HepG2 (cell line): ENCODE data around the gene NES. TPM values are rescaled to one million over a fixed set of nuclear protein-coding genes. Genes with fewer than 3 reads are reported as not detected.

ENCODE experiments used
- ATAC-seq: fragments of 200-7000 bp; cut with Tn5 transposase; 3 replicates; pipeline ENCODE4 v1.9.1; 2020; ENCODE audit warnings: mild to moderate bottlenecking, moderate library complexity
- BruUV-seq: library from RNA; stranded (reverse); fragments of 400-500 nt; replicated peaks from 2 replicates; lab custom pipeline; 2021; lab: Mats Ljungman, UMichigan
- CTCF ChIA-PET: fragments of 300-600 bp; formaldehyde crosslinking; extraction: SDS; loops from one replicate; lab custom pipeline; 2021; ENCODE audit warnings: low total read pairs, inconsistent platforms, low intra/inter-chr PET ratio; lab: Yijun Ruan, JAX
- POLR2A ChIA-PET: fragments of 350-600 bp; sonication (Branson Sonifier 250); formaldehyde crosslinking; loops from one replicate; lab custom pipeline; 2020; ENCODE audit warnings: antibody characterized with exemption, inconsistent platforms; lab: Yijun Ruan, JAX
- DNase-seq: peaks from one replicate; pipeline ENCODE4 v3.0.0-alpha.2; 2015; ENCODE audit warnings: low spot score
- FAIRE-seq: peaks from 3 replicates; lab custom pipeline; 2011; peaks lifted over from hg19 to GRCh38; lab: Jason Lieb, UNC
- H2AFZ ChIP-seq: one replicate; pipeline ENCODE4 v1.6.1; 2011; ENCODE audit warnings: low read length, inconsistent platforms
- H3K27ac ChIP-seq: fragments of 300-600 bp; 3 replicates; pipeline ENCODE4 v1.8.0; 2011; ENCODE audit warnings: mixed run types, mild to moderate bottlenecking, mixed read lengths, low read length, inconsistent platforms; ENCODE audit not compliant: insufficient read depth; ENCODE audit errors: extremely low read length
- H3K27me3 ChIP-seq, 2 experiments: fragments of 200-600 bp in 1 of 2; 2 replicates in 1 of 2; 3 replicates in 1 of 2; pipeline versions ENCODE4 v1.6.0 to v1.8.0; 2011; ENCODE audit warnings: low read length in 2 of 2, mild to moderate bottlenecking in 2 of 2, moderate library complexity in 2 of 2, inconsistent platforms in 1 of 2; ENCODE audit not compliant: insufficient read depth in 2 of 2, control insufficient read depth in 1 of 2
- H3K36me3 ChIP-seq, 2 experiments: fragments of 200-600 bp in 1 of 2; replicated peaks in 1 of 2; 2 replicates in 1 of 2; 3 replicates in 1 of 2; pipeline versions ENCODE4 v1.5.1 to v1.8.0; 2011; ENCODE audit warnings: low read length in 2 of 2, inconsistent platforms in 1 of 2; ENCODE audit not compliant: insufficient read depth in 2 of 2, control insufficient read depth in 1 of 2
- H3K4me1 ChIP-seq: 2 replicates; pipeline ENCODE4 v1.5.1; 2012; ENCODE audit warnings: low read length, inconsistent platforms; ENCODE audit not compliant: insufficient read depth
- H3K4me2 ChIP-seq: 2 replicates; pipeline ENCODE4 v1.6.0; 2011; ENCODE audit warnings: low read depth, low read length, inconsistent platforms
- H3K4me3 ChIP-seq, 3 experiments: fragments of 200-600 bp in 1 of 3; sonication (generic), shearing (Covaris generic) in 1 of 3; replicated peaks in 1 of 3; 2 replicates each; pipeline ENCODE4 v1.5.1; 2011 to 2016; ENCODE audit warnings: low read length in 3 of 3, inconsistent platforms in 2 of 3, low read depth in 2 of 3, mild to moderate bottlenecking in 2 of 3, control low read depth in 1 of 3, mixed read lengths in 1 of 3; ENCODE audit not compliant: insufficient read depth in 1 of 3
- H3K79me2 ChIP-seq: one replicate; pipeline ENCODE4 v1.6.1; 2011; ENCODE audit warnings: low read length, inconsistent platforms; ENCODE audit not compliant: insufficient read depth
- H3K9ac ChIP-seq: 2 replicates; pipeline ENCODE4 v1.6.0; 2011; ENCODE audit warnings: mild to moderate bottlenecking, low read depth, low read length, inconsistent platforms; ENCODE audit not compliant: insufficient read depth
- H3K9me3 ChIP-seq: 2 replicates; pipeline ENCODE4 v1.5.1; 2012; ENCODE audit warnings: mild to moderate bottlenecking, low read length
- H4K20me1 ChIP-seq: 2 replicates; pipeline ENCODE4 v1.6.0; 2011; ENCODE audit warnings: inconsistent platforms, mild to moderate bottlenecking, low read length, moderate library complexity; ENCODE audit not compliant: insufficient read depth
- AGO2 ChIP-seq: fragments of 200-400 bp; formaldehyde crosslinking; optimal IDR thresholded peaks from 2 replicates; pipeline ENCODE3; 2017; ENCODE audit warnings: mild to moderate bottlenecking, low read depth, low read length, moderate library complexity
- GPBP1L1 ChIP-seq: sonication (generic); formaldehyde crosslinking; IDR thresholded peaks from 2 replicates; pipeline ENCODE4 v1.5.0; 2020; ENCODE audit warnings: mild to moderate bottlenecking, missing genetic modification reagents
- MEIS2 ChIP-seq: sonication (generic); formaldehyde crosslinking; IDR thresholded peaks from 2 replicates; pipeline ENCODE4 v1.9.0; 2021; ENCODE audit warnings: mild to moderate bottlenecking, missing genetic modification reagents
- POGK ChIP-seq: sonication (generic); formaldehyde crosslinking; conservative IDR thresholded peaks from 2 replicates; pipeline ENCODE4 v1.8.0; 2022; ENCODE audit warnings: mild to moderate bottlenecking, moderate library complexity, missing genetic modification reagents
- RBFOX2 ChIP-seq: fragments of 200-400 bp; formaldehyde crosslinking; IDR thresholded peaks from 2 replicates; pipeline ENCODE4 v1.6.1; 2017; ENCODE audit warnings: low read depth, mild to moderate bottlenecking, low read length
- SALL2 ChIP-seq: sonication (generic); formaldehyde crosslinking; IDR thresholded peaks from 2 replicates; pipeline ENCODE4 v1.8.1; 2023; ENCODE audit warnings: mild to moderate bottlenecking, missing genetic modification reagents, inconsistent platforms
- SRSF9 ChIP-seq: fragments of 200-400 bp; formaldehyde crosslinking; IDR thresholded peaks from 2 replicates; pipeline ENCODE4 v1.6.1; 2018; ENCODE audit warnings: borderline replicate concordance, mild to moderate bottlenecking, low read depth, low read length; ENCODE audit not compliant: insufficient read depth, poor library complexity, severe bottlenecking
- TARDBP ChIP-seq: sonication (generic); formaldehyde crosslinking; IDR thresholded peaks from 2 replicates; pipeline ENCODE4 v1.8.0; 2022; ENCODE audit warnings: mild to moderate bottlenecking, missing genetic modification reagents
- ZFY ChIP-seq: sonication (generic); formaldehyde crosslinking; IDR thresholded peaks from 2 replicates; pipeline ENCODE4 v1.4.0; 2020; ENCODE audit warnings: missing genetic modification reagents
- ZNF614 ChIP-seq: IDR thresholded peaks from 2 replicates; pipeline ENCODE4 v1.6.1; 2018; ENCODE audit warnings: missing biosample characterization, missing genetic modification reagents, inconsistent platforms, borderline replicate concordance
- ZNF883 ChIP-seq: sonication (generic); formaldehyde crosslinking; IDR thresholded peaks from 2 replicates; pipeline ENCODE4 v1.5.1; 2020; ENCODE audit warnings: mild to moderate bottlenecking, missing genetic modification reagents; ENCODE audit errors: not compliant biosample characterization
- WGBS: methylation state at CpG from one replicate; pipeline ENCODE4 v1.1.6; 2017; ENCODE audit warnings: low lambda C conversion rate; 5-methylcytosine and 5-hydroxymethylcytosine counted together
- in situ Hi-C: cut with HindIII; loops from 2 replicates; pipeline ENCODE4 v1.10.0; 2017; ENCODE audit warnings: low pct_unique_long_range_greater_than_20kb; ENCODE audit not compliant: extremely low pct_ligation_motif_present
- intact Hi-C: fragments of 100-400 bp; cut with micrococcal nuclease; formaldehyde crosslinking; loops from one replicate; pipeline ENCODE4 v1.10.0; 2022; ENCODE audit not compliant: unreplicated experiment
- polyA plus RNA-seq, 8 experiments: library from polyadenylated mRNA; depleted of rRNA in 3 of 8; stranded (reverse) in 7 of 8; unstranded in 1 of 8; fragments of >200 nt; fragmentation: Illumina TruSeq in 4 of 8; extraction: Trizol in 4 of 8; gene quantifications; 2 replicates each; pipeline versions ENCODE4 v1.2.1 to v1.2.3, GENCODE V29; 2011 to 2016; ENCODE audit warnings: low read depth in 4 of 8, missing spikeins in 1 of 8, mixed read lengths in 1 of 8; ENCODE audit not compliant: insufficient read depth in 1 of 8
- total RNA-seq, 5 experiments: library from RNA; depleted of rRNA; stranded (reverse); fragments of >200 nt; fragmentation: Illumina TruSeq; extraction: Trizol; gene quantifications; 2 replicates each; pipeline ENCODE4 v1.2.3, GENCODE V29; 2016; ENCODE audit warnings: low read depth in 1 of 5
- TF ChIP-seq, protein P1 (sequence below): sonication (generic); formaldehyde crosslinking; IDR thresholded peaks from 2 replicates; pipeline ENCODE4 v1.4.0; 2020; ENCODE audit warnings: missing genetic modification reagents, borderline replicate concordance

The NES gene
- total and polyA plus RNA-seq, 2 of the 13 experiments (the other 11 are each of a cell fraction or from before 2014, with no cell fraction given), result 1.7 to 16.6 TPM

- H3K79me2 ChIP-seq, result no peaks in the 10 kb centered on the region
- no peaks in the 10 kb centered on the region for H3K27me3 ChIP-seq
- in situ Hi-C loops, result no loop called here
- no peak overlapping the region for H3K4me3 ChIP-seq
- H4K20me1 ChIP-seq, result peaks cover 85% of the 10 kb centered on the region
- BruUV-seq, result no TSS peak
- ChIA-PET CTCF (no interaction called here), POLR2A (interaction anchor here (0.8 kb wide), 2 partner anchors 34 to 76 kb away, joined by 3 to 4 read pairs; partner anchors contain the start of gene METTL25B)
- no peak overlapping the region for H3K4me2 ChIP-seq
- H3K9me3 ChIP-seq, result no peaks in the 10 kb centered on the region
- no peak for ATAC-seq
- FAIRE-seq, result no peak
- intact Hi-C loops, result no loop called here
- no peak overlapping the region for H2AFZ ChIP-seq
- H3K36me3 ChIP-seq, result 0 out of 5 replicates have a peak, but pooled peaks cover 0 to 1% of the 10 kb centered on the region in 2 experiments
- 92% methylated on average over 12 of the region's 16 CpGs for WGBS
- H3K9ac ChIP-seq, result no peak overlapping the region
- peaks cover 20% of the 10 kb centered on the region for H3K4me1 ChIP-seq
- DNase-seq, result no peak
- no peak overlapping the region for H3K27ac ChIP-seq
- TF ChIP-seq SALL2 (CRISPR knock-in tag), result no peak
- no peak for TF ChIP-seq TARDBP
- TF ChIP-seq ZNF614 (CRISPR knock-in tag), result no peak
- TF ChIP-seq MEIS2, result no peak
- TF ChIP-seq GPBP1L1 (CRISPR knock-in tag), result no peak
- no peak for TF ChIP-seq ZNF883
- no peak for TF ChIP-seq ZFY (CRISPR knock-in tag)
- TF ChIP-seq, protein P1, sequence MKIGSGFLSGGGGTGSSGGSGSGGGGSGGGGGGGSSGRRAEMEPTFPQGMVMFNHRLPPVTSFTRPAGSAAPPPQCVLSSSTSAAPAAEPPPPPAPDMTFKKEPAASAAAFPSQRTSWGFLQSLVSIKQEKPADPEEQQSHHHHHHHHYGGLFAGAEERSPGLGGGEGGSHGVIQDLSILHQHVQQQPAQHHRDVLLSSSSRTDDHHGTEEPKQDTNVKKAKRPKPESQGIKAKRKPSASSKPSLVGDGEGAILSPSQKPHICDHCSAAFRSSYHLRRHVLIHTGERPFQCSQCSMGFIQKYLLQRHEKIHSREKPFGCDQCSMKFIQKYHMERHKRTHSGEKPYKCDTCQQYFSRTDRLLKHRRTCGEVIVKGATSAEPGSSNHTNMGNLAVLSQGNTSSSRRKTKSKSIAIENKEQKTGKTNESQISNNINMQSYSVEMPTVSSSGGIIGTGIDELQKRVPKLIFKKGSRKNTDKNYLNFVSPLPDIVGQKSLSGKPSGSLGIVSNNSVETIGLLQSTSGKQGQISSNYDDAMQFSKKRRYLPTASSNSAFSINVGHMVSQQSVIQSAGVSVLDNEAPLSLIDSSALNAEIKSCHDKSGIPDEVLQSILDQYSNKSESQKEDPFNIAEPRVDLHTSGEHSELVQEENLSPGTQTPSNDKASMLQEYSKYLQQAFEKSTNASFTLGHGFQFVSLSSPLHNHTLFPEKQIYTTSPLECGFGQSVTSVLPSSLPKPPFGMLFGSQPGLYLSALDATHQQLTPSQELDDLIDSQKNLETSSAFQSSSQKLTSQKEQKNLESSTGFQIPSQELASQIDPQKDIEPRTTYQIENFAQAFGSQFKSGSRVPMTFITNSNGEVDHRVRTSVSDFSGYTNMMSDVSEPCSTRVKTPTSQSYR (CRISPR knock-in tag), result no peak
- TF ChIP-seq POGK, result no peak
- peak; percentile 61 for TF ChIP-seq RBFOX2
- TF ChIP-seq SRSF9, result no peak
- TF ChIP-seq AGO2, result peak; percentile 80
Observed at GRCh38 chr1:156652131-156652991, 24.8 kb downstream of the NES start.
